Suprapubic skin (tissue), 4 donors: ENCODE results near the gene ZBTB45.
A peak's percentile ranks its signal among the peaks of the same experiment; 100 is the strongest.

Source experiments
- POLR2A ChIP-seq, 2 donors: fragments of 450-650 bp; IDR thresholded peaks; one replicate each; pipeline ENCODE4 v1.6.1; 2017; ENCODE audit warnings: antibody characterized with exemption in 2 of 2, mild to moderate bottlenecking in 2 of 2, moderate library complexity in 2 of 2
- POLR2AphosphoS5 ChIP-seq, 3 donors: sonication (generic); formaldehyde crosslinking; IDR thresholded peaks; one replicate each; pipeline ENCODE4 v1.6.1; 2017; ENCODE audit warnings: antibody characterized with exemption in 3 of 3
- TF ChIP-seq, protein P1 (sequence below), 2 donors: fragments of 200-600 bp in 1 of 2; fragments of 450-650 bp in 1 of 2; sonication (generic) in 1 of 2; IDR thresholded peaks; one replicate each; pipeline ENCODE4 v1.5.1; 2016 to 2019; ENCODE audit warnings: antibody characterized with exemption in 2 of 2, mild to moderate bottlenecking in 1 of 2, moderate library complexity in 1 of 2

DNA sequence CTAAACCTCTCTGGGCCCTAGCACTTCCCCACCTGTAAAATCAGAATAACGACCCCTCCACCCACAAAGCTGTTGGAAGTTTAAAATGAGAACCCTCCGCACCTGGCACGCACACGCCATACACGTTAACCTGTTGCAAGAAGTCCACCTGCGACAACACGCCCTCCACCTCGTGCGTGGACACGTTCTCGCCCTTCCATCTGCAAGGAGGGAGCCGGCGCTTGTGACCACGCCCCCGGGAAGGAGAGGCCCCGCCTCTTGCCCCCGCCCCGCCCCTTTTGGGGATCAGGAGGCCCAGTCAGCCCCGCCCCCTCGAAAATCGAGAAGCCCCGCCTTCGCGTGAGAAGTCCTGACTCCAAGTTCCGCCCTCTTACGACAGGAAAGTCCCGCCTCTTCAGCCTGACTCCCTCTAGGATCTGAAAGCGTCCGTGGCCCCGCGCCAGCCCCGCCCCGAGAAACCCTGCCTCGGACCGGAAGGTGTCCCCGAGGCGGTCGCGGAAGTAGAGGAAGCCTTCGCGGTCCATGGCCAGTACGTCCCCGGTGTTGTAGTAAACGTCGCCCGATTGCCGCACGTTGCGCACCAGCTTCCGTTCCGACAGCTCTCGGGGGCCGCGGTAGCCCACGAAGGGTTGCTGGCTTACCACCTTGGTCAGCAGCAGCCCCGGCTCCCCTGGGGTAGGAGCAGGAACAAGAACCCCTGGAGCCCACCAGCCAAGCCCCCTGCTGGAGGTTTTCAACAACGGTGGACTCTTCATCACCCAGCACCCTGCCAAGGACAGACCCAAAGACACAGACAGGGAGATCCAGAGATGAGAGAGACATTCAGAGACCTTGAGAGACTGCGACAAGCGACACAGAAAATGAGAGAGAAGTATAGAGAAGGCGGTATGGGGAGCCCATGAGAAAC is 20.3 kb downstream of the ZBTB45 start:
- TF ChIP-seq, protein P1, sequence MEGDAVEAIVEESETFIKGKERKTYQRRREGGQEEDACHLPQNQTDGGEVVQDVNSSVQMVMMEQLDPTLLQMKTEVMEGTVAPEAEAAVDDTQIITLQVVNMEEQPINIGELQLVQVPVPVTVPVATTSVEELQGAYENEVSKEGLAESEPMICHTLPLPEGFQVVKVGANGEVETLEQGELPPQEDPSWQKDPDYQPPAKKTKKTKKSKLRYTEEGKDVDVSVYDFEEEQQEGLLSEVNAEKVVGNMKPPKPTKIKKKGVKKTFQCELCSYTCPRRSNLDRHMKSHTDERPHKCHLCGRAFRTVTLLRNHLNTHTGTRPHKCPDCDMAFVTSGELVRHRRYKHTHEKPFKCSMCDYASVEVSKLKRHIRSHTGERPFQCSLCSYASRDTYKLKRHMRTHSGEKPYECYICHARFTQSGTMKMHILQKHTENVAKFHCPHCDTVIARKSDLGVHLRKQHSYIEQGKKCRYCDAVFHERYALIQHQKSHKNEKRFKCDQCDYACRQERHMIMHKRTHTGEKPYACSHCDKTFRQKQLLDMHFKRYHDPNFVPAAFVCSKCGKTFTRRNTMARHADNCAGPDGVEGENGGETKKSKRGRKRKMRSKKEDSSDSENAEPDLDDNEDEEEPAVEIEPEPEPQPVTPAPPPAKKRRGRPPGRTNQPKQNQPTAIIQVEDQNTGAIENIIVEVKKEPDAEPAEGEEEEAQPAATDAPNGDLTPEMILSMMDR (IDR thresholded peaks at IDR 0.05) = peak in 1 of 2 donors; percentile 12
- TF ChIP-seq POLR2A (IDR thresholded peaks at IDR 0.05) = no peak
- TF ChIP-seq POLR2AphosphoS5 (IDR thresholded peaks at IDR 0.05) = peak in 2 of 3 donors; percentile 81 to 90
